ENCODE measurements around the gene MAP3K1.

DNA sequence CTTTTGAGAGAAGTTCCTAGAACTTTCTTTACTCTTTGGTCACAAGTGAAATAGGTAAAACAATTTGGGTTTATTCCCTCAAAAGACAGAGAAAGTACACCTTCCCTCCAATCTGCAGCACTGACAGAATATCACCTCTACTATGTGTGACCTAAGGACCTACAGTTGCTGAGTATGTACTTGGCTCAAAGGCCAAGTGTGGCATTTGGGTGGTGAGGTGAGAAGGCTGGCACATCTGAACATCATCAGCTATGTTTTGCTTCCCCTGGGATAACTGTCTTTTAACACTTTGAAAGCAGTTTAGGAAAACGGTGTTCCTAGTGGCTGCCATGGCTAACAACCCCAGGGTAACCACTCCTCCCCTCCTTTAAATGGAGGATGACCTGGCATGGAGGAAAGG is 119.0 kb downstream of the MAP3K1 start:
- TF ChIP-seq POLR2AphosphoS5 (IDR thresholded peaks at IDR 0.05; ENCODE audit: low read depth, low read length) (no peak), TAF1 (IDR thresholded peaks at IDR 0.05; ENCODE audit: borderline replicate concordance, insufficient read depth, low read length) (no peak), REST (IDR thresholded peaks at IDR 0.05; ENCODE audit: insufficient read depth in 1 of 2, low read depth in 2 of 2, low read length in 2 of 2) (no peak)

Measured in PFSK-1 (cell line).